ENCODE measurements around the gene MAML3.

- TF ChIP-seq MED1 (CRISPR knock-in tag; IDR thresholded peaks at IDR 0.05) (no peak), ETV6 (CRISPR knock-in tag; conservative IDR thresholded peaks at IDR 0.05) (no peak), ZBTB8A (CRISPR knock-in tag; IDR thresholded peaks at IDR 0.05; ENCODE audit: borderline replicate concordance, low read depth) (no peak), KLF15 (CRISPR knock-in tag; IDR thresholded peaks at IDR 0.05; ENCODE audit: borderline replicate concordance) (no peak), EZH2 (conservative IDR thresholded peaks at IDR 0.05; ENCODE audit: low read depth, low read length) (no peak), ZNF501 (CRISPR knock-in tag; IDR thresholded peaks at IDR 0.05) (no peak), ZNF580 (CRISPR knock-in tag; IDR thresholded peaks at IDR 0.05; ENCODE audit: borderline replicate concordance, low read depth) (no peak), ZNF484 (CRISPR knock-in tag; IDR thresholded peaks at IDR 0.05; ENCODE audit: borderline replicate concordance, low read depth) (no peak), MAZ (IDR thresholded peaks at IDR 0.05; ENCODE audit: borderline replicate concordance, low read depth, low read length) (no peak), MAZ (CRISPR knock-in tag; IDR thresholded peaks at IDR 0.05; ENCODE audit: low read depth) (no peak), STAT5B (CRISPR knock-in tag; IDR thresholded peaks at IDR 0.05) (no peak), HDAC2 (CRISPR knock-in tag; IDR thresholded peaks at IDR 0.05) (no peak)
Measured at GRCh38 chr4:140031706-140032105, 122.3 kb downstream of the MAML3 start.

Data from HepG2 (cell line).